Tibial artery (tissue), 4 donors: ENCODE measurements around the gene HERPUD2.
"Not testable (repeated sequence)": the region's sequence is repeated elsewhere in the genome, so short reads cannot be mapped to it uniquely, and the experiment has no call there.

Source experiments
- DNase-seq, 2 donors: peaks; one replicate each; pipeline ENCODE4 v3.0.0-alpha.2; 2019
- H3K27ac ChIP-seq, 2 donors: fragments of 200-600 bp; sonication (generic) in 1 of 2; 1 replicate in 1 of 2; 2 replicates in 1 of 2; pipeline ENCODE4 v1.5.1; 2018 to 2019; ENCODE audit warnings: mild to moderate bottlenecking in 1 of 2
- H3K27me3 ChIP-seq, 2 donors: fragments of 200-600 bp; sonication (generic) in 1 of 2; one replicate each; pipeline versions ENCODE4 v1.5.1 to v1.6.0; 2016 to 2019
- H3K36me3 ChIP-seq, 3 donors: fragments of 200-600 bp; sonication (generic) in 2 of 3; one replicate each; pipeline ENCODE4 v1.5.1; 2016 to 2019; ENCODE audit warnings: mild to moderate bottlenecking in 2 of 3
- H3K4me1 ChIP-seq, 4 donors: fragments of 200-600 bp; sonication (generic) in 2 of 4; 1 replicate in 3 of 4; 2 replicates in 1 of 4; pipeline ENCODE4 v1.5.1; 2016 to 2019
- H3K4me3 ChIP-seq, 2 donors: fragments of 200-600 bp; sonication (generic) in 1 of 2; 1 replicate in 1 of 2; 2 replicates in 1 of 2; pipeline ENCODE4 v1.5.1; 2018 to 2019; ENCODE audit warnings: mild to moderate bottlenecking in 2 of 2
- H3K9me3 ChIP-seq, 3 donors: fragments of 200-600 bp; sonication (generic) in 1 of 3; one replicate each; pipeline ENCODE4 v1.5.1; 2016 to 2019
- intact Hi-C: fragments of 100-400 bp; cut with DNase I; formaldehyde crosslinking; loops from one replicate; pipeline ENCODE4 v1.15.0; 2023; ENCODE audit warnings: low total_unique reads
- TF ChIP-seq, protein P1 (sequence below), 2 experiments: fragments of 200-600 bp in 1 of 2; fragments of 450-650 bp in 1 of 2; IDR thresholded peaks; one replicate each; pipeline ENCODE4 v1.5.1; 2017 to 2019; ENCODE audit warnings: antibody characterized with exemption in 2 of 2, mild to moderate bottlenecking in 1 of 2, moderate library complexity in 1 of 2

HERPUD2 gene

DNA sequence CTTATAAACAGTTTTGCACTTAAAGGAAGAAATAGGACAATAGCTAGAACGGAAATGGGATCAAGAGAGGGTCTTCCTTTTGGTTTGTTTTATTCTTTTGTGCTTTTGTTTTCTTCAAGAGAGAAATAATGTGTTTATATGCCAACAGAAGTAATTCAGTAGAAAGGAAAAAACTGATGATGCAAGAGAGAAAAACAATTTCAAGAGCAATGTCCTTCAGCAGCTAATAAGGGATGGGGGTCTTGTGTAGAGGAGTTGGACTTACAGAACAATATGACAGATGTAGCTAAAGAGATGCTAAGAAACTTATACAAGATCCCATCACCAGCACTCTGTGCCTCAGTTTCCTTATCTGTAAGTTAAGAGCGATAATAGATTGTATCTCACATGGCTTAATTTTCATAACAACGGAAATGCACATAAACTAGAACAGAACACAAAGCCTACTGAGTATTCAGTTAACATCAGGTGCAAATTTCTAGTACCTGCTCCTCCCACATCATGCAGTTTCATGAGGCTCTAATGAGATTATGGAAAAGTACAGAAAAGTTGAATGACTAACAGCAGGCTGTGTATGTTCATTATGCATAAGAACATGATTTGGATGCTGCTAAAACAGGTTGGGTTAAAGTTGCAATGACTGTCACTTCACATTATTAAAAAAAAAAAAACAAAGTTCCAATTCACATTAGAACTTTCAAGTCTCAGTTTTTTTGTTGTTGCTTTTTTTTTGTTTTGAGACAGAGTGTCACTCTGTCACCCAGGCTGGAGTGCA, 17.2 kb downstream of the HERPUD2 start:
- intact Hi-C loops, result no loop called here
- no peaks in the 10 kb centered on the region for H3K27me3 ChIP-seq
- no peak overlapping the region for H3K4me3 ChIP-seq

DNA sequence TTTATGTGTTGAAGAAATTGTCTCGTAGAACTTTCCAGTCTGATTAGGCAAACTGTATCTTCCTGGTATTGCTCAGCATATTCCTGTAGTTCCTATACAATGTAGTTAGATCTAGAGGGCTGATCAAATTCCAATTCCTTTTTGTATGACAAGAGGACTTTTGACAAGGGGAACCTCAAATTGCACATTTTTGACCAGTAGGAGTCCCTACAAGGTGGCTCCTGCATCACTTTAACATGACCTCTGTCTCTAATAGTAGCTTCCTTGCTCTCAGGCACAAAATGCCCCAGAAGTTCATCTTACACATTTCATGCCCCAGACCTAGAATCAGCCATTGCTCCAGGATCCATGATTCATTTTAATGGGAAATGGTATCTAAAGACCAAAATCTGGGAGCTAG, 18.7 kb downstream of the HERPUD2 start:
- Histone ChIP-seq H3K9me3 (no peaks in the 10 kb centered on the region), H3K27ac (no peak overlapping the region), H3K4me1 (peaks cover 0 to 59% (median 3%) of the 10 kb centered on the region in 4 donors), H3K36me3 (no peaks in the 10 kb centered on the region), H3K4me3 (no peak overlapping the region), H3K27me3 (no peaks in the 10 kb centered on the region)
- no peak for DNase-seq
- TF ChIP-seq, protein P1, sequence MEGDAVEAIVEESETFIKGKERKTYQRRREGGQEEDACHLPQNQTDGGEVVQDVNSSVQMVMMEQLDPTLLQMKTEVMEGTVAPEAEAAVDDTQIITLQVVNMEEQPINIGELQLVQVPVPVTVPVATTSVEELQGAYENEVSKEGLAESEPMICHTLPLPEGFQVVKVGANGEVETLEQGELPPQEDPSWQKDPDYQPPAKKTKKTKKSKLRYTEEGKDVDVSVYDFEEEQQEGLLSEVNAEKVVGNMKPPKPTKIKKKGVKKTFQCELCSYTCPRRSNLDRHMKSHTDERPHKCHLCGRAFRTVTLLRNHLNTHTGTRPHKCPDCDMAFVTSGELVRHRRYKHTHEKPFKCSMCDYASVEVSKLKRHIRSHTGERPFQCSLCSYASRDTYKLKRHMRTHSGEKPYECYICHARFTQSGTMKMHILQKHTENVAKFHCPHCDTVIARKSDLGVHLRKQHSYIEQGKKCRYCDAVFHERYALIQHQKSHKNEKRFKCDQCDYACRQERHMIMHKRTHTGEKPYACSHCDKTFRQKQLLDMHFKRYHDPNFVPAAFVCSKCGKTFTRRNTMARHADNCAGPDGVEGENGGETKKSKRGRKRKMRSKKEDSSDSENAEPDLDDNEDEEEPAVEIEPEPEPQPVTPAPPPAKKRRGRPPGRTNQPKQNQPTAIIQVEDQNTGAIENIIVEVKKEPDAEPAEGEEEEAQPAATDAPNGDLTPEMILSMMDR (IDR thresholded peaks at IDR 0.05), result no peak
- intact Hi-C loops, result no loop called here

More for the DNA sequence above, 17.2 kb downstream of the HERPUD2 start:
- Histone ChIP-seq H3K9me3 (no peaks in the 10 kb centered on the region), H3K27ac (no peak overlapping the region), H3K36me3 (no peaks in the 10 kb centered on the region), H3K4me1 (peaks cover 0 to 54% (median 3%) of the 10 kb centered on the region in 4 donors)
- TF ChIP-seq, protein P1 (IDR thresholded peaks at IDR 0.05), result no peak
- no peak for DNase-seq

DNA sequence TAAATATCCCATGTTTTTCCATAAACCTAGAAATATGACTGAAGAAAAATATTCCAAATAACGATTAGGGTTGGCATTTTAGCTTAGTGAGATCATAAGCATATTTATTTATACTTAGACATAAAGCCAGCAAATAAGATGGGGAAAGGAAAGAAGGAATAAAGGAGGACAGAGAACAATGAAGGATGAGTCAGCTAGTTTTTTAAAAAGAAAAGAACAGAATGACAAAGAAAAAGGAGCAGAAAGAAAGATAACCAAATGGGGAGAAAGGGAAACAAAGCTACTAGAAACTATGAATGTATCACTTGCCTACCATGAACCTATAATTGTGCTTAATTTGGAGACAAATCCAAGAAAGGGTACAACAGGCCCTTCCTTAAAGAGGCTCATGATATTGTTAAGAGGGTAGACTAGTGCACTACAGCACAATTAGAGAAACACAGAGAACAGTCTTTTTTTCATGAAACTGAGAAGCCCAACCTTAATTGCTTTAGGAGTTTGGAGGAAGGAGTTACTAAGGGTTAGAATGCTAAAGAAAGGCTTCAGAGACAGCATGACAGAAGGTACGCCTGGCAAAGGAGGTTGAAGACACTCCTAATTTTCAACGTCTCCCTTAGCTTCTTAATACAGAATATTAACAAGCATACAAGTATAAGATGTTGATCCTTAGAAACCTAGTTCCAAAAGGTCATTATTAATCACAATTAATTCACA, 23.9 kb downstream of the HERPUD2 start:
- peaks cover 14 to 22% (median 14%) of the 10 kb centered on the region in 3 donors for H3K36me3 ChIP-seq
- no peak overlapping the region for H3K27ac ChIP-seq
- no peaks in the 10 kb centered on the region for H3K27me3 ChIP-seq
- TF ChIP-seq, protein P1 (IDR thresholded peaks at IDR 0.05), result no peak
- H3K9me3 ChIP-seq, result no peaks in the 10 kb centered on the region
- H3K4me1 ChIP-seq, result peaks cover 0 to 33% (median under 1%) of the 10 kb centered on the region in 4 donors
- intact Hi-C loops, result no loop called here
- DNase-seq, result no peak
- no peak overlapping the region for H3K4me3 ChIP-seq

DNA sequence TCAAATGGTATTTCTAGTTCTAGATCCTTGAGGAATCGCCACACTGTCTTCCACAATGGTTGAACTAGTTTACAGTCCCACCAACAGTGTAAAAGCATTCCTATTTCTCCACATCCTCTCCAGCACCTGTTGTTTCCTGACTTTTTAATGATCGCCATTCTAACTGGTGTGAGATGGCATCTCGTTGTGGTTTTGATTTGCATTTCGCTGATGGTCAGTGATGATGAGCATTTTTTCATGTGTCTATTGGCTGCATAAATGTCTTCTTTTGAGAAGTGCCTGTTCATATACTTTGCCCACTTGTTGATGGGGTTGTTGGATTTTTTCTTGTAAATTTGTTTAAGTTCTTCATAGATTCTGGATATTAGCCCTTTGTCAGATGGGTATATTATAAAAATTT, 34.5 kb downstream of the HERPUD2 start:
- intact Hi-C loops, H3K4me1 ChIP-seq, H3K27me3 ChIP-seq, H3K9me3 ChIP-seq, H3K4me3 ChIP-seq, H3K27ac ChIP-seq, DNase-seq: not testable (repeated sequence)
- peaks cover 15 to 24% (median 21%) of the 10 kb centered on the region in 3 donors for H3K36me3 ChIP-seq

DNA sequence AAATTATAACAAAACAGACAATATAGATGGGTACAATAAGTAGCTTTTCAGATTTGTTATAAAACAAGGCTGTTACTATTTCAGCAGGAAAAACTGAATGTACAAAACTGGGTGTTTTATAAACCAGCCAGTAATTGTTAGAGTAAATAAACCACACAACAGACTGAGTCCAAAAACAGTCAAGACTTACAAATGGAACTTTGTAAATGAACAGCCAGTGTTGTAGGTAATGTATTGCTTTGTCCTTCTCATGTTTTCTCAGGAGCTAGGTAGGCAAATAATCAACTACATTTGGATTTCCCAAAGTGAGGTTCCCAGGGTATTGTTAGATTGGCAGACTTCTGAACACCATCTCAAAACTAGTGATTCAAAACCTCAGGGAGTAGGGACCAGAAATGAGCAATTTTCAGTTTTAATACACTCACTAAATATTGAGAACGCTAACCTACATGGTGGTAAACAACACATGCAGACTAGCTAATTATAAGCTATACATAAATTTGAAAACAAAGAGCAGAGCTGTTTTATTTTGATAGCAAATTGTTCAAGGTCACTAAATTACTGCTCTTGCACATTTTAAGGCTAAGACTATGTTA, 36.2 kb downstream of the HERPUD2 start:
- peaks cover 4 to 14% (median 9%) of the 10 kb centered on the region in 3 donors for H3K36me3 ChIP-seq
- H3K27me3 ChIP-seq, result no peaks in the 10 kb centered on the region
- H3K27ac ChIP-seq, result no peak overlapping the region
- TF ChIP-seq, protein P1 (IDR thresholded peaks at IDR 0.05), result no peak
- no peak for DNase-seq
- intact Hi-C loops, result no loop called here
- H3K4me3 ChIP-seq, result no peak overlapping the region
- H3K9me3 ChIP-seq, result no peaks in the 10 kb centered on the region
- no peaks in the 10 kb centered on the region for H3K4me1 ChIP-seq

DNA sequence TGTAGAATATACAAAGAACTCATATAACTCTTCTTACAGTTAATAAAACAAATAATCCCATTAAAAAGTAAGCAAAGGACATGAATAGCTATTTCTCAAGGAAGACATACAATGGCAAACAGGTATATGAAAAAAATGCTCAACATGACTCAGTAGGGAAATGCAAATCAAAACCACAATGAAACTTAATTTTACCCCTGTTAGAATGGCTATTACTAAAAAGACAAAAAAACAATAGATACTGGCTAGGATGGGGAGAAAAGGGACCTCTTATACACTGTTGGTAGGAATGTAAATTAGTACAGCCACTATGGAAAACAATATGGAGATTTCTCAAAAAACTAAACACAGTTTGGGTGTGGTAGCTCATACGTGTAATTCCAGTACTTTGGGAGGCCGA, 37.8 kb downstream of the HERPUD2 start:
- intact Hi-C loops, result no loop called here
- no peak overlapping the region for H3K27ac ChIP-seq

DNA sequence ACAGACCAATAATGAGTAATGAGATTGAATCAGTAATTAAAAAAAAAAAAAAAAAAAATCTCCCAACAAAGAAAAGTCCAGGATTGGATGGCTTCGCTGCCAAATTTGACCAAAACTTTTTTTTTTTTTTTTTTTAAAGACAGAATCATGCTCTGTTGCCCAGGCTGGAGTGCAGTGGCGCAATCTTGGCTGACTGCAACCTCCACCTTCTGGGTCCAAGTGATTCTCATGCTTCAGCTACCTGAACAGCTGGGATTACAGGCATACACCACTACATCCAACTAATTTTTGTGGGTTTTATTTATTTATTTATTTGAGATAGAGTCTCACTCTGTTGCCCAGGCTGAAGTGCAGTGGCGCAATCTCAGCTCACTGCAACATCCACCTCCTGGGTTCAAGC, 40.4 kb downstream of the HERPUD2 start:
- H3K4me3 ChIP-seq, H3K27me3 ChIP-seq, H3K9me3 ChIP-seq, intact Hi-C loops, H3K27ac ChIP-seq, DNase-seq, H3K4me1 ChIP-seq: not testable (repeated sequence)
- H3K36me3 ChIP-seq, result peaks cover 18 to 21% (median 20%) of the 10 kb centered on the region in 3 donors

More for the DNA sequence above, 37.8 kb downstream of the HERPUD2 start:
- TF ChIP-seq, protein P1 (IDR thresholded peaks at IDR 0.05), result no peak
- H3K4me1 ChIP-seq, result no peaks in the 10 kb centered on the region
- H3K9me3 ChIP-seq, result peaks cover 0 to 7% (median 0%) of the 10 kb centered on the region in 3 donors
- H3K27me3 ChIP-seq, result no peaks in the 10 kb centered on the region
- no peak for DNase-seq
- H3K4me3 ChIP-seq, result no peak overlapping the region
- peaks cover 4 to 15% (median 14%) of the 10 kb centered on the region in 3 donors for H3K36me3 ChIP-seq
